NCI-H1105 treated with DMSO at 0.1 percent for 48 hours (cell line): ENCODE data around the gene CACNA2D3.

Experiments
- DNase-seq: peaks from one replicate; lab custom pipeline; 2025; lab: John Stamatoyannopoulos, UW

CACNA2D3 gene

GRCh38 chr3:54127499-54128056 lies 5.2 kb downstream of the CACNA2D3 start:
- no peak for DNase-seq

GRCh38 chr3:54131026-54131605 lies 8.8 kb downstream of the CACNA2D3 start:
- DNase-seq, result no peak

GRCh38 chr3:54131890-54132289 lies 9.5 kb downstream of the CACNA2D3 start:
- no peak for DNase-seq

GRCh38 chr3:54132685-54133084 lies 10.3 kb downstream of the CACNA2D3 start:
- no peak for DNase-seq

GRCh38 chr3:54133196-54133595 lies 10.8 kb downstream of the CACNA2D3 start:
- no peak for DNase-seq

- DNase-seq, result no peak
Observed at GRCh38 chr3:54134155-54134554, 11.8 kb downstream of the CACNA2D3 start.

GRCh38 chr3:54134713-54135112 lies 12.4 kb downstream of the CACNA2D3 start:
- DNase-seq, result no peak

- no peak for DNase-seq
Observed at GRCh38 chr3:54137311-54137710, 15.0 kb downstream of the CACNA2D3 start.

GRCh38 chr3:54138937-54139547 lies 16.7 kb downstream of the CACNA2D3 start:
- no peak for DNase-seq

- no peak for DNase-seq
Observed at GRCh38 chr3:54139630-54140029, 17.3 kb downstream of the CACNA2D3 start.

GRCh38 chr3:54144284-54144683 lies 21.9 kb downstream of the CACNA2D3 start:
- no peak for DNase-seq

- peak; percentile 9 for DNase-seq
Observed at GRCh38 chr3:54146506-54147239, 24.3 kb downstream of the CACNA2D3 start.

GRCh38 chr3:54150864-54151467 lies 28.6 kb downstream of the CACNA2D3 start:
- no peak for DNase-seq

GRCh38 chr3:54153477-54153876 lies 31.1 kb downstream of the CACNA2D3 start:
- DNase-seq, result no peak

- no peak for DNase-seq
Observed at GRCh38 chr3:54157860-54158259, 35.5 kb downstream of the CACNA2D3 start.

GRCh38 chr3:54159917-54160316 lies 37.6 kb downstream of the CACNA2D3 start:
- DNase-seq, result no peak

GRCh38 chr3:54163441-54163840 lies 41.1 kb downstream of the CACNA2D3 start:
- no peak for DNase-seq

GRCh38 chr3:54164192-54164975 lies 42.0 kb downstream of the CACNA2D3 start:
- DNase-seq, result no peak

GRCh38 chr3:54165865-54166264 lies 43.5 kb downstream of the CACNA2D3 start:
- DNase-seq, result no peak

- DNase-seq, result no peak
Observed at GRCh38 chr3:54167999-54168398, 45.6 kb downstream of the CACNA2D3 start.

- DNase-seq, result no peak
Observed at GRCh38 chr3:54168451-54168850, 46.1 kb downstream of the CACNA2D3 start.

- no peak for DNase-seq
Observed at GRCh38 chr3:54169524-54169923, 47.2 kb downstream of the CACNA2D3 start.
